DND-41 (cell line): ENCODE results near the gene DDN.

Experiments
- ATAC-seq: fragments of 200-7000 bp; cut with Tn5 transposase; 3 replicates; pipeline ENCODE4 v1.9.1; 2021; ENCODE audit warnings: low read depth; ENCODE audit not compliant: insufficient read depth
- DNase-seq: peaks from one replicate; pipeline ENCODE4 v3.0.0-alpha.2; 2020
- H2AFZ ChIP-seq: 2 replicates; pipeline ENCODE4 v1.6.0; 2012; ENCODE audit warnings: low read depth, low read length
- H3K27ac ChIP-seq: 2 replicates; pipeline ENCODE4 v1.5.1; 2012; ENCODE audit warnings: low read length, inconsistent platforms
- H3K27me3 ChIP-seq: fragments of 200-600 bp; sonication (generic); 2 replicates; pipeline ENCODE4 v1.6.0; 2012; ENCODE audit warnings: low read length, mild to moderate bottlenecking, inconsistent platforms; ENCODE audit not compliant: insufficient read depth, poor library complexity
- H3K36me3 ChIP-seq: 2 replicates; pipeline ENCODE4 v1.5.1; 2012; ENCODE audit warnings: low read length, inconsistent platforms; ENCODE audit not compliant: insufficient read depth
- H3K4me1 ChIP-seq: 2 replicates; pipeline ENCODE4 v1.5.1; 2012; ENCODE audit warnings: mild to moderate bottlenecking, low read length; ENCODE audit not compliant: insufficient read depth
- H3K4me2 ChIP-seq: 2 replicates; pipeline ENCODE4 v1.6.0; 2012; ENCODE audit warnings: mild to moderate bottlenecking, moderate library complexity, low read length, inconsistent platforms; ENCODE audit not compliant: insufficient read depth
- H3K4me3 ChIP-seq, 2 experiments: fragments of 200-600 bp in 1 of 2; shearing (Covaris generic) in 1 of 2; 2 replicates each; pipeline ENCODE4 v1.5.1; 2012 to 2016; ENCODE audit warnings: inconsistent platforms in 2 of 2, low read length in 2 of 2, mild to moderate bottlenecking in 2 of 2, low read depth in 1 of 2, moderate library complexity in 1 of 2
- H3K79me2 ChIP-seq: 2 replicates; pipeline ENCODE4 v1.6.0; 2012; ENCODE audit warnings: low read length, inconsistent platforms; ENCODE audit not compliant: insufficient read depth
- H3K9ac ChIP-seq: 2 replicates; pipeline ENCODE4 v1.6.0; 2012; ENCODE audit warnings: low read depth, mild to moderate bottlenecking, inconsistent platforms, low read length, moderate library complexity
- H3K9me3 ChIP-seq: 2 replicates; pipeline ENCODE4 v1.5.1; 2012; ENCODE audit warnings: low read length, moderate library complexity, mild to moderate bottlenecking, inconsistent platforms; ENCODE audit not compliant: insufficient read depth, severe bottlenecking
- H4K20me1 ChIP-seq: 2 replicates; pipeline ENCODE4 v1.6.0; 2012; ENCODE audit warnings: low read length; ENCODE audit not compliant: insufficient read depth
- EZH2 ChIP-seq: IDR thresholded peaks from 3 replicates; pipeline ENCODE4 v1.6.1; 2012; ENCODE audit warnings: borderline replicate concordance, low read depth, mild to moderate bottlenecking, moderate library complexity, low read length, inconsistent platforms; ENCODE audit not compliant: severe bottlenecking
- TF ChIP-seq, protein P1 (sequence below): IDR thresholded peaks from 2 replicates; pipeline ENCODE4 v1.5.1; 2012; ENCODE audit warnings: borderline replicate concordance, low read length, moderate library complexity, mild to moderate bottlenecking; ENCODE audit not compliant: poor library complexity, severe bottlenecking; ENCODE audit errors: extremely low read depth

DDN gene

DNA sequence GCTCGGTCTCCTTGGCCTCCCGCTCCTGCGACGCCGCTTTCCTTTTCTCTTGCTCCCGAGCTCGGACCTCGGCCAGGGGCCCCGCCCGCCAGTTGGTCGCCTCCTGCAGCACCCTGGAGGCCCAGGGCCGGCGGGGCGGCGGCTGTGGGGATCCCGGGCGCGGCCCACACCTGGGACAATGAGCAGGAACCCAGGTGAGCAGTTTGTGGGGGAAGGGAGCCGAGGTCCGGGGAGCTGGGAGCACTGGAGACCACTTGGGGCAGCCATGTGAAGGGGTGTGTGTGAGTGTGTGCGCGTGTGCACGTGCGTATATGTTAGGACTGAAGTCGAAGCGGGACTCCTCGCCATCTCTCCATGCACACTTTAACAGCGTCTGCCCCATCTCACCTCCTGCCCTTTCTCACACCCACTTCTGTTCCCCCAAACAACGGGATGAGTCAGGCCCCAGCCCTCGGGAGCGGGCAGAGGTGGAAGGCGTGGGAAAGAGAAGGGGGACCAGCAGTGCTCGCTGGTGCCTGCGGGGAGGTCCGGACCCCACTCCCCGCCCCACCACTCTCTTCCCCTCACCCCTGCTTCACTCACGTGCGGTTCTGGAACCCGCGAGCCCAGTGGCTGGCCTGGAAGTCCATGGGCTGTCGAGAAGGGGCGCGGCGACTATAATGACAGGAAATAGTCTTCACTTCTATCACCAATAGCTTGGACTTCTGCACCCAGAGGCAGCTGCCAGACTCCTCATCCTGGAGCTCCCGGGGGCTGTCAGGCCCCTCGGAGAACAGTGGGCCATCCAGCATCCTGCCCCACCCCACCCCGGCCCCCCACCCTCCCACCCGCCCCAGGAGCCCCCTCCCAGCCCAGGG lies 450 bp downstream of the DDN start:
- DNase-seq (no peak), ATAC-seq (peak; percentile 13)
- Histone ChIP-seq H4K20me1 (peaks cover 4% of the 10 kb centered on the region), H3K27ac (no peak overlapping the region), H3K4me2 (peak overlapping the region; percentile 98), H2AFZ (peak overlapping the region; percentile 78), H3K36me3 (peaks cover 25% of the 10 kb centered on the region), H3K79me2 (no peaks in the 10 kb centered on the region), H3K4me1 (peaks cover 39% of the 10 kb centered on the region), H3K4me3 (peak overlapping the region; percentile 8 to 64; a peak in 3 of 4 replicates), H3K27me3 (peaks cover 32% of the 10 kb centered on the region), H3K9ac (peak overlapping the region; percentile 43), H3K9me3 (no peaks in the 10 kb centered on the region)
- TF ChIP-seq, protein P1, sequence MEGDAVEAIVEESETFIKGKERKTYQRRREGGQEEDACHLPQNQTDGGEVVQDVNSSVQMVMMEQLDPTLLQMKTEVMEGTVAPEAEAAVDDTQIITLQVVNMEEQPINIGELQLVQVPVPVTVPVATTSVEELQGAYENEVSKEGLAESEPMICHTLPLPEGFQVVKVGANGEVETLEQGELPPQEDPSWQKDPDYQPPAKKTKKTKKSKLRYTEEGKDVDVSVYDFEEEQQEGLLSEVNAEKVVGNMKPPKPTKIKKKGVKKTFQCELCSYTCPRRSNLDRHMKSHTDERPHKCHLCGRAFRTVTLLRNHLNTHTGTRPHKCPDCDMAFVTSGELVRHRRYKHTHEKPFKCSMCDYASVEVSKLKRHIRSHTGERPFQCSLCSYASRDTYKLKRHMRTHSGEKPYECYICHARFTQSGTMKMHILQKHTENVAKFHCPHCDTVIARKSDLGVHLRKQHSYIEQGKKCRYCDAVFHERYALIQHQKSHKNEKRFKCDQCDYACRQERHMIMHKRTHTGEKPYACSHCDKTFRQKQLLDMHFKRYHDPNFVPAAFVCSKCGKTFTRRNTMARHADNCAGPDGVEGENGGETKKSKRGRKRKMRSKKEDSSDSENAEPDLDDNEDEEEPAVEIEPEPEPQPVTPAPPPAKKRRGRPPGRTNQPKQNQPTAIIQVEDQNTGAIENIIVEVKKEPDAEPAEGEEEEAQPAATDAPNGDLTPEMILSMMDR = no peak
- TF ChIP-seq EZH2 = no peak

DNA sequence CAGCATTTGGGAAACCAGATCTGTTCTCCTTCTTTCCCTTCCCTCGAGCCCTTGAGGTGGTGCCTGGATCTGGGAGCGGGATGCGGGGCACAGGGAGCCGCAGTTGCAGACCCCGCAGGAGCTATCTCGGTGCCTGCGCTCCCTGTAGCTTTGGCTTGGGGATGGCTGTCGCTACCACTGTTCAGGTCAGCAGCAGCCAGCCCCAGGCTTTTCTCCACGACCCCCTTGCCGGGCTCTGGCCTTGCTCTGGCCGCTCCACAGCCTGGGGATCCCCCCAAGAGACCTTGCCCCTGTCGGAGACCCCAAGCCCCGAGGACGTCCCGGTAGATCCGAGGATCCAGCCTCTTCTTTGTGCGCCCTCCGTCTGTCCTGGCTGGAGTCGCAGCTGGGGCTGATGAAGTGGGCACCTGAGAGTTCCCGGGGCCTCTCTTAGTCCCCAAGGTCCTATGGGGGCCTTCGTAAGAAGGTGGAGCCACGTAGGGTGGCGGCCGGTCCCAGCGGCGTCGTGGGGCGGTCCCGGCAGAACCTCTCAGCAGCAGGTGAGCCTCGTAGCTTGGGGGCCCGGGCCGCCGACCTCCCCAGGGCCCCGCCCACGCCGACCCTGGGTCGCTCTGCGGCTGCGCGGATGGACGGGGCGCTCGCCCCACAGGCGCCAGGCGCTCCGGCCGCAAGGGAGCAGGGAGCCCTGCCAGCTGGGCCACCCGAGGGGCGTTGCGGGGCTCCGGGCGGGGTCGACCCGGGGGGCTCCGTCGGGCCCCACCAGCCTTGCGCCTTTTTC lies 1.3 kb downstream of the DDN start:
- no peaks in the 10 kb centered on the region for H3K9me3 ChIP-seq
- H4K20me1 ChIP-seq = peaks cover 4% of the 10 kb centered on the region
- H3K27me3 ChIP-seq = peaks cover 32% of the 10 kb centered on the region
- H3K27ac ChIP-seq = no peak overlapping the region
- no peak for DNase-seq
- H3K79me2 ChIP-seq = no peaks in the 10 kb centered on the region
- TF ChIP-seq EZH2 = no peak
- TF ChIP-seq, protein P1 = no peak
- 0 out of 2 replicates have a peak overlapping the region, but pooled peaks have one; percentile 43 for H3K9ac ChIP-seq
- H2AFZ ChIP-seq = peak overlapping the region; percentile 74; the same call in 1 of the 2 replicates
- peaks cover 39% of the 10 kb centered on the region for H3K4me1 ChIP-seq
- no peak for ATAC-seq
- peak overlapping the region; percentile 98 for H3K4me2 ChIP-seq
- H3K36me3 ChIP-seq = peaks cover 22% of the 10 kb centered on the region
- peak overlapping the region in 1 of 2 experiments; percentile 58; a peak in 1 of 4 replicates for H3K4me3 ChIP-seq

DNA sequence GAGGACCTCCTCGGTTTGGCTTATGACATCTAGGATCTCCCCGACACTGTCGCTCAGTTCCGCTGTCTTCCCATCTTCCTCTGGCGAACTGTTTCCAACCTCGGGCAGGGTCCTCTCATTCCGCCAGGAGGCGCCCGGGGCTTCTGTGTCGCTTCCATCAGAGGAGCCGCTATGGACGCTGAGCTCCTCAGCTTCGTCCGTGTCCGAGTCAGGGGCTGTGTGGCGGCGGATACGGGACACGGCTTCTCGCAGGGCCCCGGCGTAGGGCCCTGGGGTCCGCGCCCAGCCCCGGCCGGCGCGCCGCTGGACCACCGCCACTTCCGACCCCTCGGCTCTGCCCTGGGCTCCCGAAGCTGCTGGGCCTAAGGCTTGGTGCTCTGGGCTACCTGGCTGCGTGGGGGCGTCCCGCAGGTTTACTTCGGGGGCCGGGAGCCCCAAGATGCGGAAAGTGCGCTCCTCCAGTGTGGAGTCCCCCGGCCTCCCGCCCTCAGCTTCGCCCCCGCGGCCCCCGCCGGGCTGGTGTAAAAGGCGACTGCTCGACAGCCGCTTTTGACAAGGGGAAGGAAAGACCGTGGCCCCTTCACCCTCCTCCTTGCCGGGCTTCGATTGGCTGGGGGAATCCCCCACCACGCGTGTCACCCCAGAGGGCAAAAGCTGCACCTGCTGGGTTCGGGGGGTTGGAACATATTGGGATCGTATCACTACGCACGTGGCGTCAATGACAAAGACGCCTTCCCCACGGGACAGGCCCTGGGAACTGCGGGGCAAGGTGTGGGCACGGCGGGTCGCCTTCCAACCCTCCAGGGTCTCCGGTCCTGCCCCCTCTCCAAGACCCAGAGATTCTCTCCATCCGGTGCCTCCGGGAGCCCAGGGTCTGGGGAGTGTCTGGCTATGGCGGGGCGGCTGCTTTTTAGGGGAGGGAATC lies 2.1 kb downstream of the DDN start:
- H3K27ac ChIP-seq = no peak overlapping the region
- peaks cover 39% of the 10 kb centered on the region for H3K4me1 ChIP-seq
- DNase-seq (peak; percentile 74), ATAC-seq (peak; percentile 67)
- peak overlapping the region; percentile 74 for H2AFZ ChIP-seq
- peaks cover 32% of the 10 kb centered on the region for H3K27me3 ChIP-seq
- H3K9ac ChIP-seq = peak overlapping the region; percentile 57
- H3K4me2 ChIP-seq = peak overlapping the region; percentile 84
- H3K4me3 ChIP-seq = peak overlapping the region; percentile 19 to 58; a peak in 3 of 4 replicates
- TF ChIP-seq EZH2 = peak; percentile 88
- TF ChIP-seq, protein P1 = peak; percentile 88
- peaks cover 4% of the 10 kb centered on the region for H4K20me1 ChIP-seq
- peaks cover 13% of the 10 kb centered on the region for H3K36me3 ChIP-seq
- H3K9me3 ChIP-seq = no peaks in the 10 kb centered on the region
- H3K79me2 ChIP-seq = no peaks in the 10 kb centered on the region
